ENCODE data around the gene TMEM145.

TMEM145 gene

DNA sequence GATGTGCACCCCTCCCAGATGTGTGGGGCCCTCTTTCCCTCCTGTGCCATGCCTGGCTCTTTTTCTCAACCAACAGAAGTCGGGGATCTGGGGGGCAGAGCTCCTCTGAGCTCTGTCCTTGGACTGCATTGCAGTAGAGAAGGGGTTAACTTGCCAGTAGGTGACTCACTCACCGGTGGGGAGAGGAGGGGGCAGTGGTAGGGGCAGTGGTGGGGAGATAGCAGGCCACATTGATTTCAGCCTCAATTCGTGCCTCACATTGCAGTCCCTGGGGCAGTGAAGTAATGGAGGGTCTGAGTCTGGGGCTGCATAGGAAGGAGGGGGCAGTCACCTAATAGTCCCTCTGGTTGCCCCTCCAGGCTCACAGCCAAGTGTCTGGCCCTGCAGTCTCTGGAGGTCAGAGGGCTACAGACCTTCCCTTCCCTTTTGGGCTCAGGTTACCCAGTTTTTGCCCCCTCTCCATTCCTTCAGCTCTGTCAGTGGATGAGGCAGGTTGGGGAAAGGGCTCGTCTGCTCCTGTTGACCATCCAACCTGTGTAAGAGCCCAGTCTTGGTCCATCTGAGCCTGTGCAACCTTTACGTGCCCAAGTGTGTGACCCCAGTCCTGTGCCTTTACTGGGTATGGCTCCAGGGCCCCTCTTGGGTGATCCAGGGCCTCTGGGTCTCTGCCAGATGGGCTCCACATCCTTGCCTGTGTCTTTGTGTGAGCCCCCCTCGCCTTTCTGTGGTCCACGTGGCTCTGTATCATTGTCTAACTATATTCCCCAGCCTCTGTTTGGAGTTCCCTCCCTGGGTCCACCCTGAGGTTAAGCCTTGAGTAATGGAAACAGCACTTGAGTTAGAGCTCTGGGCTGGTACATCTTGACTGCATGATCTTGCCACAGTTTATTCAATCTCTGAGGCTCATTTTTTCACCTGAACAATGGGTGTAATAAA, 31.0 kb upstream of the TMEM145 start:
- no peak overlapping the region for H3K4me3 ChIP-seq (ENCODE audit: control insufficient read depth, low read depth, low read length)
- TF ChIP-seq, protein P1, sequence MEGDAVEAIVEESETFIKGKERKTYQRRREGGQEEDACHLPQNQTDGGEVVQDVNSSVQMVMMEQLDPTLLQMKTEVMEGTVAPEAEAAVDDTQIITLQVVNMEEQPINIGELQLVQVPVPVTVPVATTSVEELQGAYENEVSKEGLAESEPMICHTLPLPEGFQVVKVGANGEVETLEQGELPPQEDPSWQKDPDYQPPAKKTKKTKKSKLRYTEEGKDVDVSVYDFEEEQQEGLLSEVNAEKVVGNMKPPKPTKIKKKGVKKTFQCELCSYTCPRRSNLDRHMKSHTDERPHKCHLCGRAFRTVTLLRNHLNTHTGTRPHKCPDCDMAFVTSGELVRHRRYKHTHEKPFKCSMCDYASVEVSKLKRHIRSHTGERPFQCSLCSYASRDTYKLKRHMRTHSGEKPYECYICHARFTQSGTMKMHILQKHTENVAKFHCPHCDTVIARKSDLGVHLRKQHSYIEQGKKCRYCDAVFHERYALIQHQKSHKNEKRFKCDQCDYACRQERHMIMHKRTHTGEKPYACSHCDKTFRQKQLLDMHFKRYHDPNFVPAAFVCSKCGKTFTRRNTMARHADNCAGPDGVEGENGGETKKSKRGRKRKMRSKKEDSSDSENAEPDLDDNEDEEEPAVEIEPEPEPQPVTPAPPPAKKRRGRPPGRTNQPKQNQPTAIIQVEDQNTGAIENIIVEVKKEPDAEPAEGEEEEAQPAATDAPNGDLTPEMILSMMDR (conservative IDR thresholded peaks at IDR 0.05; ENCODE audit: control insufficient read depth, insufficient read depth, low read depth, low read length), result no peak
- DNase-seq (ENCODE audit: low read depth), result peak; percentile 50

DNA sequence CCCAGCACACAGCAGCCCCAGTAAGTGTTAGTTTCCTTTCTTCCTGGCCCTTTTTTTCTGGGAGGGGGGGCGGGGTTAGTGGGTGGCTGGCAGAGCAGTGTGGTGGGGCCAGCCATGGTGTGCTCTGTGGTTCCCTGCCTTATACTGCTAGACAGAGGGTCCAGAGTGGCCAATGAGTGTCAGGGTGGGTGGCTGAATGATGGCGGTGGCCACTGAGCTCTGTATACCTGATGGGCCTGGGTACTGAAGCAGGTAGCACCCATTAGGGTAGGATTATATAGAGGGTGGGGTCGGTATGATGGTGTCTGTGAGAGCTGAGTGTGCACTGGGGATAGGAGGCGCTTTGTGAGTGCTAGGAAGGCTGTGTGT, 30.3 kb upstream of the TMEM145 start:
- no peak for DNase-seq (ENCODE audit: low read depth)
- TF ChIP-seq, protein P1 (conservative IDR thresholded peaks at IDR 0.05; ENCODE audit: control insufficient read depth, insufficient read depth, low read depth, low read length), result no peak
- no peak overlapping the region for H3K4me3 ChIP-seq (ENCODE audit: control insufficient read depth, low read depth, low read length)

DNA sequence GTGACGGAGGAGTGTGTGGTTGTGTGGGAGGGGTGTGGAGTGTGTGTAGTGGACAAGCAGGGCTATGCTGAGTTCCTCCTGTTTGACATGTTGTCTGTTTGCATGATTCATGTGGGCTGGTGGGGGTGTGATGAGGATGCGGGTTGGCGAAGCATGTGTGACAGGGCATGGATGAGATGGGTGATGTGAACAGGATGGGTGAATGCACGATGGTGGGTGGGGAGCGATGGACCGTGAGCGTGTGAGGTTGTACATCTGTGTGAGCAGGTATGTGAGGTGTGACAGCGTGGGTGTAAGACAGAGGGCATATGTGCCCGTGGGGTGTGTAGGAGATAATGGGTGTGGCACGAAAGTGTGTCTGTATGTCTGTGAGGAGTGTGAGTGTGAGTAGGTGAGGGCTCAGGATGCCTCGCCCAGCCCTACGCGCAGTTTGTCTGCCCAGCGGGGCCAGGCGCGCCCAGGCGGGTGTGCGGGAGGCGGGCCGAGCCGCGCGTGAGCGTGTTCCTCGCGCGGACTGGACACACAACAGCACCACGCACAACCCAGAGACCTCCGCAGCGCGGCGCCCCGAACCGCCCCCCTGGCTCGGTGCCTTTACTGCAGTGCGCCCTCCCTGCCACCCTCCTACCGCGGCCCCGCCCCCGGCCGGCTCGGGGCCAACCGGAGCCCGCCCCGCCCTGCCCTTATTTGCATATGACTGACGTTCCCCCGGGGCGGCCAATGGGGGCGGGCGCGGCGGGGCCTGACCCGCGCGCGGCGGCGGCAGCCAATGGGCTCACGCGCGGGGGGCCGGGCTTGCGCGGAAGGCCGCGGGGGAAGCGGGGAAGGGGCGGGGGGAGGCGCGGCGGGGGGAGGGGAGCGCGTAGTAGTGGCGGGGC, 29.7 kb upstream of the TMEM145 start:
- H3K4me3 ChIP-seq (ENCODE audit: control insufficient read depth, low read depth, low read length), result peak overlapping the region; percentile 22
- peak; percentile 82 for DNase-seq (ENCODE audit: low read depth)
- TF ChIP-seq, protein P1 (conservative IDR thresholded peaks at IDR 0.05; ENCODE audit: control insufficient read depth, insufficient read depth, low read depth, low read length), result no peak

DNA sequence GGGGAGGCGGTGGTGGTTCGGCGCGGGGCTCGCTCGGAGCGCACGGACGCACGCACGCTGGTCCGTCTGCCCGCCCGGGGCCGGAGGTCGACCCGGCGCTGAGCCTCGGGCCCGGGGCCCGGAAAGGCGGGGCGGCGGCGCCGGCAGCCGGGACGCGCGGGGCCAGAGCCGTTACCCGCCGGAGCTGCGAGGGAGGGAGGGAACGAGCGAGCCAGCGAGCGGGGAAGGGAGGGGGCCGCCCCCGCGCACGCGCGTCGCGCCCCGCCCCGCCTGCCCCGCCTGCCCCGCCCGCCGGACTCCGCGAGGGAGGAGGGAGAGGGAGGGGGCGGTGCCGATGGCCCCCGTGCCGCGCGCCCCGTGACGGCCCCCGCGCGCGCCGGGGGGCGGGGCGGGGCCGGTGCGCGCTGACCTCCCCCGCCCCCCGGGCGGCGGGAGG, 29.0 kb upstream of the TMEM145 start:
- TF ChIP-seq, protein P1 (conservative IDR thresholded peaks at IDR 0.05; ENCODE audit: control insufficient read depth, insufficient read depth, low read depth, low read length), result no peak
- no peak overlapping the region for H3K4me3 ChIP-seq (ENCODE audit: control insufficient read depth, low read depth, low read length)
- DNase-seq (ENCODE audit: low read depth), result peak; percentile 65

DNA sequence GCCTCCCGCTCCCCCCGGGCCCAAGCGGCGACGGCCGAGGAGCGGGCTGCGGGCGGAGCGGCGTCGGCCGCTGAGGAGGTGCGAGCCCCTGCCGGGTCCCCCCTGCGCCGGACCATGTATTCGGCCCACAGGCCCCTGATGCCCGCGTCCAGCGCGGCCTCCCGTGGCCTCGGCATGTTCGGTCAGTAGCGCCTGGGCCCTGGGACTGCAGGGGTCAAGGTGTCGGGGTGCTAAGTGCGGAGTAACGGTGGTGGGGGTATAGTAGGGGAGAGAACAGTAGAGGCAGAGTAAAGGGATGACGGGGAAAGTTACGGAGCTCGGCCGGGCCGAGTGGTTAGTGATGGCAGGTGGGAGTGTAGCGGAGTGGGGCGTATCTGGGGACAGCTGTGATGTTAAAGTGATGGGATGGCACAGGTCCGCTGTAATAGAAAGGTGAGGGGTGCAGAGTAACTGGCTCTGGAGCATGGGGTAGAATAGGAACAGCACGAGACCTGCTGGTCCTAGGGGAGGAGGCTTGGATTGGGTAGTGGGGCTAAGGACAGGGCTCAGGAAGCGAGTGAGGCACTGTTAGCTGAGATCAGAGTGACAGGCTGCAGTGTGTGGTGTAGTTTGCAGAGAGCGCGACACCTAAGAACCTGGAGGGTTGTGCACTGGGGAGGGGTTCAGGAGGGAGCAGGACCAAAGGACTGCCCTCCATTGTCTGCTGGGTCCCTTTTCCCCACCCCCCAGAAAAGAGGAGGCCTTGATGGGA, 28.3 kb upstream of the TMEM145 start:
- DNase-seq (ENCODE audit: low read depth), result no peak
- H3K4me3 ChIP-seq (ENCODE audit: control insufficient read depth, low read depth, low read length), result peak overlapping the region; percentile 65
- TF ChIP-seq, protein P1 (conservative IDR thresholded peaks at IDR 0.05; ENCODE audit: control insufficient read depth, insufficient read depth, low read depth, low read length), result no peak

DNA sequence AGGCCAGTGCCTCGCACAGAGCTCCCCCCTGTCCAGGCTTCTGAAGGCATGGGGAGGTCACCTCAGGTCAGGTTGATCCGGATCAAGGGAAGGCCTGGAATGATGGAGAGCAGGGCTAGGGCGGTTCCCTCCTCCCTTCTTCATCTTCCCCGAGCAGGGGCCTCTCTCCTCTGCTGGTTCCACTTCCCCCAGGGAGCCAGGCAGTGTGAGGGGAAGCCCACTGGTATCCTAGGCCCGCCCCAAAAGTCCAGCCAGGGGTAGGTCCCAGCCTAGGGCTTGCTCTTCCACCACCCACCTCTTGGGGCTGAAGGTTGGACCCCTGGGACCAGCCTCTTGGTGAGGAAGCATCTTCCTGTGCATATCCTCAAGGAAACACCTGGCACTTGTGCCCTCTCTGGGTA, 27.6 kb upstream of the TMEM145 start:
- peak overlapping the region; percentile 3 for H3K4me3 ChIP-seq (ENCODE audit: control insufficient read depth, low read depth, low read length)
- no peak for DNase-seq (ENCODE audit: low read depth)
- TF ChIP-seq, protein P1 (conservative IDR thresholded peaks at IDR 0.05; ENCODE audit: control insufficient read depth, insufficient read depth, low read depth, low read length), result no peak

Data from fibroblast of mammary gland (primary cell).